A673 (cell line): ENCODE data around the gene IFRD1. TPM values are rescaled to one million over a fixed set of nuclear protein-coding genes. Genes with fewer than 3 reads are reported as not detected.

Experiments used
- BruUV-seq: library from RNA; stranded (reverse); fragments of 400-500 nt; replicated peaks from 2 replicates; lab custom pipeline; 2021; lab: Mats Ljungman, UMichigan
- CTCF ChIA-PET: fragments of 300-600 bp; sonication (Branson Sonifier 250); formaldehyde crosslinking; loops from one replicate; lab custom pipeline; 2022; ENCODE audit warnings: antibody characterized with exemption; lab: Charles Lee
- POLR2A ChIA-PET: fragments of 300-600 bp; sonication (Branson Sonifier 250); formaldehyde crosslinking; loops from one replicate; lab custom pipeline; 2022; ENCODE audit warnings: antibody characterized with exemption; ENCODE audit not compliant: low non-redundant PET; lab: Charles Lee
- DNase-seq: peaks from one replicate; pipeline ENCODE4 v3.0.0-alpha.2; 2015; ENCODE audit warnings: low spot score
- H3K27ac ChIP-seq: fragments of 200-600 bp; sonication (generic); 2 replicates; pipeline ENCODE4 v1.5.1; 2016; ENCODE audit warnings: mixed run types, low read depth, mild to moderate bottlenecking, mixed read lengths, antibody characterized with exemption, low read length; ENCODE audit not compliant: poor library complexity, severe bottlenecking
- H3K27me3 ChIP-seq: fragments of 200-600 bp; sonication (generic); replicated peaks from 2 replicates; pipeline ENCODE4 v1.6.1; 2017; ENCODE audit warnings: mixed run types, low read depth, mild to moderate bottlenecking, mixed read lengths, antibody characterized with exemption, low read length; ENCODE audit not compliant: insufficient read depth, poor library complexity
- H3K36me3 ChIP-seq: fragments of 200-600 bp; sonication (generic); 2 replicates; pipeline ENCODE4 v1.6.1; 2016; ENCODE audit warnings: mixed run types, mild to moderate bottlenecking, mixed read lengths, antibody characterized with exemption, low read length; ENCODE audit not compliant: insufficient read depth, poor library complexity, severe bottlenecking
- H3K4me1 ChIP-seq: fragments of 200-600 bp; sonication (generic); 2 replicates; pipeline ENCODE4 v1.6.1; 2017; ENCODE audit warnings: mixed run types, mild to moderate bottlenecking, mixed read lengths, antibody characterized with exemption, low read length; ENCODE audit not compliant: insufficient read depth, poor library complexity, severe bottlenecking
- H3K4me3 ChIP-seq: fragments of 200-600 bp; sonication (generic); 2 replicates; pipeline ENCODE4 v1.5.1; 2016; ENCODE audit warnings: low read depth, mixed run types, mild to moderate bottlenecking, mixed read lengths, low read length; ENCODE audit not compliant: poor library complexity, severe bottlenecking
- H3K9me3 ChIP-seq: fragments of 200-600 bp; sonication (generic); 2 replicates; pipeline ENCODE4 v1.6.1; 2016; ENCODE audit warnings: mixed run types, low read depth, mild to moderate bottlenecking, mixed read lengths, antibody characterized with exemption, low read length; ENCODE audit not compliant: poor library complexity, severe bottlenecking
- CTCF ChIP-seq: fragments of 300-800, 200-600 bp; sonication (generic); conservative IDR thresholded peaks from 2 replicates; pipeline ENCODE4 v1.5.1; 2017; ENCODE audit warnings: low read depth, mild to moderate bottlenecking, antibody characterized with exemption, low read length, moderate library complexity, mixed read lengths
- EZH2 ChIP-seq: fragments of 200-600 bp; sonication (generic); IDR thresholded peaks from 2 replicates; pipeline ENCODE4 v1.6.1; 2017; ENCODE audit warnings: borderline replicate concordance, low read depth, mild to moderate bottlenecking, mixed read lengths, antibody characterized with exemption, low read length; ENCODE audit not compliant: poor library complexity, severe bottlenecking
- intact Hi-C: fragments of 100-400 bp; cut with micrococcal nuclease; formaldehyde crosslinking; loops from one replicate; pipeline ENCODE4 v1.10.0; 2022; ENCODE audit not compliant: unreplicated experiment
- total RNA-seq: library from RNA; stranded (reverse); gene quantifications from 2 replicates; pipeline ENCODE4 v1.2.3, GENCODE V29; 2021

The IFRD1 gene
- total RNA-seq, 1 experiment from 2014 or later, result 79.9 TPM

- intact Hi-C loops, result no loop called here
- Histone ChIP-seq H3K4me1 (no peaks in the 10 kb centered on the region), H3K9me3 (no peaks in the 10 kb centered on the region), H3K4me3 (no peak overlapping the region), H3K36me3 (no peaks in the 10 kb centered on the region), H3K27ac (no peak overlapping the region), H3K27me3 (no peaks in the 10 kb centered on the region)
- POLR2A ChIA-PET, result no interaction called here
- DNase-seq, result no peak
- no TSS peak for BruUV-seq
- CTCF ChIA-PET, result no interaction called here
- TF ChIP-seq CTCF, result no peak
- no peak for TF ChIP-seq EZH2
Measured at GRCh38 chr7:112407261-112407660, 43.0 kb upstream of the IFRD1 start.

- no peaks in the 10 kb centered on the region for H3K9me3 ChIP-seq
- BruUV-seq, result no TSS peak
- no peak for DNase-seq
- TF ChIP-seq CTCF (no peak), EZH2 (no peak)
- CTCF ChIA-PET, result interaction anchor here (0.7 kb wide), 1 partner anchor 496 kb away, joined by 3 read pairs; no protein-coding TSS in a partner anchor
- H3K4me1 ChIP-seq, result no peaks in the 10 kb centered on the region
- no peak overlapping the region for H3K4me3 ChIP-seq
- no peaks in the 10 kb centered on the region for H3K36me3 ChIP-seq
- intact Hi-C loops, result loop anchor here (2.0 to 5.0 kb wide), 4 partner anchors 457 to 665 kb away; no protein-coding TSS in a partner anchor
- H3K27ac ChIP-seq, result no peak overlapping the region
- no peaks in the 10 kb centered on the region for H3K27me3 ChIP-seq
- POLR2A ChIA-PET, result interaction anchor here (0.7 to 0.8 kb wide), 2 partner anchors 204 to 536 kb away, joined by 3 to 5 read pairs; partner anchors contain the start of gene DOCK4
Measured at GRCh38 chr7:112410092-112410491, 40.2 kb upstream of the IFRD1 start.

- Histone ChIP-seq H3K4me3 (no peak overlapping the region), H3K27me3 (no peaks in the 10 kb centered on the region), H3K9me3 (no peaks in the 10 kb centered on the region), H3K27ac (no peak overlapping the region), H3K36me3 (no peaks in the 10 kb centered on the region), H3K4me1 (no peaks in the 10 kb centered on the region)
- TF ChIP-seq CTCF, result peak; percentile 78
- TF ChIP-seq EZH2, result no peak
- ChIA-PET CTCF (no interaction called here), POLR2A (no interaction called here)
- DNase-seq, result peak; percentile 47
- no TSS peak for BruUV-seq
- intact Hi-C loops, result loop anchor here (1.0 to 5.0 kb wide), 5 partner anchors 458 to 666 kb away; no protein-coding TSS in a partner anchor
Measured at GRCh38 chr7:112411186-112411795, 39.0 kb upstream of the IFRD1 start.
